SU-DHL-6 (cell line): ENCODE measurements around the gene BMP7.

Experiments used
- CTCF ChIP-seq: fragments of 200-600 bp; sonication (generic); IDR thresholded peaks from one replicate; pipeline ENCODE4 v1.5.1; 2017; ENCODE audit warnings: antibody characterized with exemption, mild to moderate bottlenecking, low read length, moderate library complexity; ENCODE audit not compliant: insufficient read depth, poor library complexity, severe bottlenecking
- EZH2phosphoT487 ChIP-seq: fragments of 200-600 bp; sonication (generic), shearing (Covaris generic); conservative IDR thresholded peaks from 2 replicates; pipeline ENCODE4 v1.6.1; 2018; ENCODE audit warnings: mild to moderate bottlenecking, antibody characterized with exemption, low read length, moderate library complexity, mixed read lengths

DNA sequence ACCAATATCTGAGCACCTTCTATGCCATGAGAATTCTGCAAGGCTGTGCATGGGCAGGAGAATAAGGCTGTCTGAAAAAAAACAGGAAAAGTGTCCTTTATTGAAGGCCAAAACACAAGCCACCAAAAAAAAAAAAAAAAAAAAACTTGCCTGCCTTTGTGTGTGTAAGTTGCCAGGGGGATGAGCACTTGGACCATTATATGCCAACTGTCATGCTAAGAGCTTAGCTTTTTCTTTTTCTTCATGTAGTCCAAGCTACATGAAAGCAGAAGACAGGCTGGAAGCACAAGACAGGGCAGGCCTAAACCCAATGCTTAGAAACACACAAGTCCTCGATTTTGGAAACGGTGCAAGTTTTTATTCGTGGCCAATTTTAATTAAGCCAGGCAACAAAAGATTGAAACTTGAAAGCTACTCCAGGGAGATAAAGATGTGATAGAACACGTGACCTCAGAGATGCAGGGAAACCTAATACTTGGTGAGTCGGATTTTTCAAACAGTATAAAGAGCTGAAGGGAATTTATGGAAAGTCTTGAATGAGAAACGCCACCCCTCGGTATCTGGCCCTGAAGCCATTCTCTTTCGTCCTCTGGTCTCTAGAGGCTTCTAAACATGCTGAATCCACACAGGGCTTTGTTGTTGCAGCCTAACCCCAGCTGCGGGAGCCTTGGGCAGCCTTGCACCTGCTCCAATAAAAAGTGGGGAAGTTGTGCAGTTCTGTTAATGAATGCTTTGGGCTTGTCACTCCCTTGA lies 8.6 kb downstream of the BMP7 start:
- TF ChIP-seq CTCF (no peak), EZH2phosphoT487 (no peak)
